Retinal pigment epithelial cell (primary cell): ENCODE data around the gene SFXN4.
A peak's percentile ranks its signal among the peaks of the same experiment; 100 is the strongest.
"Not testable (repeated sequence)": the region's sequence is repeated elsewhere in the genome, so short reads cannot be mapped to it uniquely, and the experiment has no call there.

Experiments
- DNase-seq: peaks from one replicate; pipeline ENCODE4 v3.0.0-alpha.2; 2010; ENCODE audit warnings: low read depth
- H3K4me3 ChIP-seq: 2 replicates; pipeline ENCODE4 v1.5.1; 2011; ENCODE audit warnings: mild to moderate bottlenecking, low read length, control low read depth, moderate library complexity
- TF ChIP-seq, protein P1 (sequence below): conservative IDR thresholded peaks from 2 replicates; pipeline ENCODE4 v1.5.1; 2011; ENCODE audit warnings: low read depth, low read length, control low read depth, inconsistent platforms

The SFXN4 gene

DNA sequence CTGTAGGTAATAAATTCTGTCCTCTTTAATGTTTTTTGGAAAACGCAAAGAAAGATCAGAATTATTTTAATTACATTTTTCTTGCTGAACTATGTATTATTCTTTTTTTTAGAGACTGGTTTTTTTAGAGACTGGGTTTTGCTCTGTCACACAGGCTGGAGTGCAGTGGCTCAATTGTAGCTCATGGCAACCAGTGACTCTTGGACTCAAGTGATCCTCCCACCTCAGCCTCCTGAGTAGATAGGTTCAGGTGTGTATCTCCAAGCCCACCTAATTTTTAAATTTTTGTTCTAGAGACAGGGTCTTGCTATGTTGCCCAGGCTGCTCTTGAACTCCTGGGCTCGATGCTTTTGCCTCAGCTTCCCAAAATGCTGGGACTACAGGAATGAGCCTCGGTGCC lies 66.9 kb downstream of the SFXN4 start:
- DNase-seq = no peak

DNA sequence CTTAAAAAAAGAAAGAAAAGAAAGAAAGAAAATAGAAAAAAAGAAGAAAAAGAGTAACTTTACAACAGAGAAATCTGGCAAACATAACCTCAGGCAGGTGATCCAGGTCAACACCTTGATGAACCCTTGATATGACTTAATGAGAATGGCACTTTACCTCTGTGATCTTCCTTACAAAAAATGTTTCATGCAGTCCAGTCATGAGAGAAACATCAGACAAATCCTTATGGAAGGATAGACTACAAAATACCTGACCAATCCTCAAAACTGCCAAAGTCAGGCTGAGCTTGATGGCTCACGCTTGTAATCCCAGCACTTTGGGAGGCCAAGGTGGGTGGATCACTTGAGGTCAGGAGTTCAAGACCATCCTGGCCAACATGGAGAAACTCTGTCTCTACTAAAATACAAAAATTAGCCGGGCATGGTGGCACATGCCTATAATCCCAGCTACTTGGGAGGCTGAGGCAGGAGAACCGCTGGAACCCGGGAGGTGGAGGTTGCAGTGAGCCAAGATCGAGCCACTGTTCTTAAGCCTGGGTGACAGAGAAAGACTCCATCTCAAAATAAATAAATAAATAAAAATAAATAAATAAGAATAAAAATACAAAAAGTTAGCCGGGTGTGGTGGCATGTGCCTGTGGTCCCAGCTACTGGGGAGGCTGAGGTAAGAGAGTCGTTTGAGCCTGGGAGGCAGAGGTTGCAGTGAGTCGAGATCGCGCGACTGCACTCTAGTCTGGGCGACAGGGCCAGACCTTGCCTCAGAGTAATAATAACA lies 68.7 kb downstream of the SFXN4 start:
- H3K4me3 ChIP-seq, DNase-seq: not testable (repeated sequence)

More for the DNA sequence above, 66.9 kb downstream of the SFXN4 start:
- TF ChIP-seq, protein P1, sequence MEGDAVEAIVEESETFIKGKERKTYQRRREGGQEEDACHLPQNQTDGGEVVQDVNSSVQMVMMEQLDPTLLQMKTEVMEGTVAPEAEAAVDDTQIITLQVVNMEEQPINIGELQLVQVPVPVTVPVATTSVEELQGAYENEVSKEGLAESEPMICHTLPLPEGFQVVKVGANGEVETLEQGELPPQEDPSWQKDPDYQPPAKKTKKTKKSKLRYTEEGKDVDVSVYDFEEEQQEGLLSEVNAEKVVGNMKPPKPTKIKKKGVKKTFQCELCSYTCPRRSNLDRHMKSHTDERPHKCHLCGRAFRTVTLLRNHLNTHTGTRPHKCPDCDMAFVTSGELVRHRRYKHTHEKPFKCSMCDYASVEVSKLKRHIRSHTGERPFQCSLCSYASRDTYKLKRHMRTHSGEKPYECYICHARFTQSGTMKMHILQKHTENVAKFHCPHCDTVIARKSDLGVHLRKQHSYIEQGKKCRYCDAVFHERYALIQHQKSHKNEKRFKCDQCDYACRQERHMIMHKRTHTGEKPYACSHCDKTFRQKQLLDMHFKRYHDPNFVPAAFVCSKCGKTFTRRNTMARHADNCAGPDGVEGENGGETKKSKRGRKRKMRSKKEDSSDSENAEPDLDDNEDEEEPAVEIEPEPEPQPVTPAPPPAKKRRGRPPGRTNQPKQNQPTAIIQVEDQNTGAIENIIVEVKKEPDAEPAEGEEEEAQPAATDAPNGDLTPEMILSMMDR = no peak
- no peak overlapping the region for H3K4me3 ChIP-seq

DNA sequence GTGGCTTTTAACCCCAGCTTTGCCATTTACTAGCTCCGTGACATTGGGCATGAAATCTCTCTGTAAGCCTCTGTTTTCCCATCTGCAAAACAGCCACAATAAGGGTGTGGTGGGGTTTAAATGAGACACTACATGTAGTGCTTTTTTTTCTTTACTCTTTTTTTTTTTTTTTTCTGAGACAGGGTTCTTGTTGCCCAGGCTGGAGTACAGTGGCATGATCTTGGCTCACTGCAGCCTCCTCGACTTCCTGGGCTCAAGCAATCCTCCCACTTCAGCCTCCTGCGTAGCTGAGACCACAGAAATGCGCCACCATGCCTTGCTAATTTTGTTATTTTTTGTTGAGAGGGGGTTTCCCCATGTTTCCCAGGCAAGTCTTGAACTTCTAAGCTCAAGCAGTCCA lies 69.9 kb downstream of the SFXN4 start:
- no peak for DNase-seq
- TF ChIP-seq, protein P1 = no peak
- H3K4me3 ChIP-seq = no peak overlapping the region

DNA sequence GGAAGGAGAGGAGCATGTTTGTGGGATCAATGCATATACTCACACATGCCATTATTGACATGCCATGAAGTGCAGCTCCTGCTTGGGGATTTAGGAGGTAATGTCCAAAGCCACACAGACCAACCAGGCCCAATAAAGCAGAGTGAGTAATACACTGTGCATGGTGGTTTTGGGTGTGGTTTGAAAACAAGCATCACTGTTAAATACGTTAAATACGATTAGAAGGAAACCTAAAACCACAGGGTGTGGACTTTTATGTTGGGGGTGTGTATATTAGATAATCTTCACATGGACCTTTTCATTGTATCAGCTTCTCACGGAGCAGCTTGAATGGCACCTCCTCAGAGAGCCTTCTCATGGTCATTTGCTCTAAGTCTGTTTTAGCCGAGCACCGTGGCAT lies 74.5 kb downstream of the SFXN4 start:
- H3K4me3 ChIP-seq = no peak overlapping the region
- DNase-seq = peak; percentile 61
- TF ChIP-seq, protein P1 = no peak
